Amniotic epithelial cell (primary cell): ENCODE measurements around the gene TRIM2.

Experiments used
- DNase-seq: peaks from one replicate; pipeline ENCODE4 v3.0.0-alpha.2; 2010; ENCODE audit warnings: low read depth

Gene TRIM2

GRCh38 chr4:153248641-153249198 is 44.5 kb downstream of the TRIM2 start:
- DNase-seq = no peak

DNA sequence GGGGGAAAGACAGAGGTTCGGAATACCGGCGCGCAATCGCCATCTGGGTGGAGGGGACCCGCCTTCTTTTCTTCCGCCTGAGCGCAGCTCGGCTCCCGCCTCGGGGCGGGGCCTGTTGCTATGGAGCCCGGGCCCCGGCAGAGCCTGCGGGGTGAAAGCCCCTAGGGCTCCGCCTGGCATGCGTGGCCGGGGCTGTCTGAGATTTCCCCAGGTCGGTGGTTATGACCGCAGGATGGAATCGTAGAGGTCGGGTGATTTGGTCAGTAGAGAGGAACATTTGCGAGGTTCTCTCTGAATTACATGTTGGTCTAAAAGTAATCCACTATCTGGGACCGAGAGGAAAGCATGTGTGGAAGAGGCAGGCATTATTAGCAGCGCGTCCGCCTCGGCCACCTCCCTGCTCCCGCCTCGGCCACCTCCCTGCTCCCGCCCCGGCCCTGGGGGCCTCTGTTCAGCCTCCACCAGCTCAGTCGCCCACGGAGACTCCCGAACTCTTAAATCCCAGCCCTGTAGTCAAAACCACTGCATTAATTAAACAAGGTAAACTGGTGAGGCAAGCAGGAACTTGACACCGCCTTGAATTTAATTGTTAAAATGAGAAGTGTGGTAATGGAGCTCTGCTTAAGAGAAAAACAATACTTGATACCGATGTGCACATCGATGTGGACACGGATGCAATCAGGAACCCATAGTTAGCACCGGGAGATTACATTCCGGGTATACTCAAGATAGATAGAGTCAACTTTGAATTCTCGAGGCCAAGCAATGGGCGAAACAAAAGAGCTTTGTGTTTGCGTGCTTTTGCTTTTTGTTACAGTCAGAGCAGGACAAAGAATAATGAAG is 45.2 kb downstream of the TRIM2 start:
- DNase-seq = peak; percentile 69

DNA sequence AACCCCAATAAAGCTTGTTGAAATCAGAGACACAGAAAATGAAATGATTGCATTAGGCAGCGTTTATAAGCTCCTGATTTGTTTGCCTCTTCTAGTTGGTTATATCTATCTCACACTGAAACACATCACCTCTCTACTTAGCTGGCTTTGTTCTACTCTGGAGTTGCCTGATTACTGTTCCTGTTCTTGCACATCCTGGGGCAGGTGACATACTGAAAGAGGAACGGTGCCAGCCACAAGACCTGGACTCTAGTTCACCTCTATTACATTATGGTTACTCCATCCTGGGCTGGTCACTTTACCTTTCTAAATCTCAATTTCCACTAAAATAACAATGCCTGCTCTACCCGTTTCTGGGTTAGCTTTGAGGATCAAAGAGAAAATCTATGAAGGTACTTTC is 47.9 kb downstream of the TRIM2 start:
- no peak for DNase-seq

- DNase-seq = no peak
These were observed 51.0 kb downstream of the TRIM2 start for GRCh38 chr4:153255233-153255632.

DNA sequence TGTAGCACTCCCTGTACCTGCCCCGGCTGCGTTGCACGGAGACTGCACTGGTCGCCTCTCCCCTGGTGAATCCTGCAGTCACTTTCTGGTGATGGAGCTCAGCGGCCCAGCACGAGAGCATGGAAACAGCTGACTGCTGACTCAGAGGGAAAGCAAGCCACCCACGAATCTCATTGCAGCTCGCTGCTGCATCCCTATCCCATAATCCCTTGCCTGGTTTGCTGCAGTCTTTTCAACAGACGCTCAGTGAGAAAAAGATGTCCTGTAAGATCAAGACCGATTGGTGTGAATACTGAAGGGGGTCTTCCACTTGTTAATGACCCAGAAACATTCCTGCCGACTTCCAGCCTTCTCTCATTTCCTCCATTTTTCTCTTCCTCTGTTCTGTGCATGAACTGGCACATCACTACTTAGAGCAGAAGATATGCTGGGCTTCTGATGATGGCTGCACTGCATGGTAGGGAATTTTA is 52.9 kb downstream of the TRIM2 start:
- peak; percentile 75 for DNase-seq

DNA sequence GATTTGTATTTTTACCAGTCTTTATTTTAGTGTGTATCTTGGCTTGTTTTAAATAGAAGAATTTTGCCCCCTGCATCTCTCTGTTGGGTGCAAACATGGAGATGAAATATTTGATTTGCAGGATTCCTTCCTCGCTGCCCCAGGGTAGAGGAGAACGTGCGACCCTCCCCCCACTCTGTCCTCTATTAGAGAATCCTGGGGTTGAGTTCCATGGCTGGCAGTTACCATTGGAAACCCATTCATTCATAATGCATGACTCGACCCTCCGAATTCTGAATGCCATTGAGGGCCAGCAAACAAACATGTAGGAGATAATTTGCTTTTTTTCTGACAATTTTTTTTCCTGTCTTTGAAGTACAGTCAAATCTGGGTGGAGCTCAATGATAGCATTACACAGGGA is 53.7 kb downstream of the TRIM2 start:
- no peak for DNase-seq

DNA sequence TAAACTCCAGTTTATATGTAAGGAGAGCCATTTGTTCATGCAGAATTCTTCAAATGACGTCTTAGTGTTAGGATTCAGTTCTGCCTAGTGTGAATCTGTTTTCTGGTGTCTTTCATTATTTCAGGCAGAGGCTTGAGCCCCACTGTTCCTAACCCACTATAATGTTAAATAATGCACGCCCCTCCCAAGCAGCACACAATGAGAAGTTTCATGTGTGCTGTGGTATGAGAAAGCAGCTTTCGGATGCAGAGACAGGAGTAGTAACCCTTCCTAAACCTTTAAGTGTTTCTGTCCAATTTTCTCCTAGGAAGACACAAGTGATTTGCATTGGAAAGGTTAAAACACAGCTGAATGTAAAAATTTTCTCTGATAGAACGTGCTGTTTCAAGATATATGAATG is 54.5 kb downstream of the TRIM2 start:
- DNase-seq = no peak

GRCh38 chr4:153259661-153260060 is 55.4 kb downstream of the TRIM2 start:
- DNase-seq = no peak

GRCh38 chr4:153260132-153260531 is 55.9 kb downstream of the TRIM2 start:
- DNase-seq = no peak

DNA sequence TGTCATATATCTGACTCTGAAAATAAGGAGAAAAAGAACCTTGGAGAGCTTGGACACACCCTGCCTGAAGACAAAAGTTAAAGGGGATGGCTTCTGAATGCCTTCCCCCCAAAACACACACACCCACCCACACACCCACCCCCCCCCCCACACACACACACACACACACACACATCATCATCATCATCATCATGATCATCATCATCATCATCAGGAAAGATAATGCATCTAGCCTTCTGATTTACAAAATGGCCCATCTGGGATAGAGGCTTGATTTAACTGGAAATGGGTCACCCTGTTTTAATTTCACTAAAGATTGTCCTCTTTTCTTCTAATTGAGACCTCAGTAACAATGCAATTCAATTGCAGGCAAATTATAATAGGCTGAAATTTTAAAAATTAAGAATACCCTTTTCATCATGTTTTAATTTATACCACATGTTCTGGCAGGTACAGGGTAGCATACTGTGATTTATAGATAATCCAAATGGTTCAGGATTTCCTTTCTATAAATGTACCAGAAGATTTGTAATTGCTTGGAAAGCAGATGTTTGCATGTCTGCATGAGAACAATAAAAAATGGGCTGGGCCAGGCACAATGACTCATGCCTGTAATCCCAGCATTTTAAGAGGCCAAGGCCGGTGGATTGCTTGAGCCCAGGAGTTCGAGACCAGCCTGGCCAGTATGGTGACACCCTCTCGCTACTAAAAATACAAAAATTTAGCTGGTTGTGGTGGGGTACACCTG is 56.5 kb downstream of the TRIM2 start:
- no peak for DNase-seq

DNA sequence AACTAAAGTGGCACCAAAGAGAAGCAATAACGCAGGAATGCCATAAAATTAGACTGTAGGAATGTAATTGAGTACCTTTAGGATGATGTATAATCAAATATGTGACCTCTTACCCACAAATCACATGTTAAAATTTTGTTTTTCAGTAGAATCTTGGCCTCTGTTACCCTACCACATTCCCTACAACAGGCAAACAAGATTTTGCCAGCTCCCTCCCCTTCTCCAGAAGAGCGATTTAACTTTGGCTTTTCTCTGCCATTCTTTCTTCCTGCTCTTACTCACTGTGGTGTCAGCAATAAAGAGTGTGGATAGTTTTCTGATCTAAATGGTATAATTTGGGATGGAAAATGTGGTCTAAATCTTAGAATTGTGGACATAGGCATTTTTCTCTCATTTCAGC is 57.2 kb downstream of the TRIM2 start:
- no peak for DNase-seq

GRCh38 chr4:153261914-153262313 is 57.7 kb downstream of the TRIM2 start:
- no peak for DNase-seq

DNA sequence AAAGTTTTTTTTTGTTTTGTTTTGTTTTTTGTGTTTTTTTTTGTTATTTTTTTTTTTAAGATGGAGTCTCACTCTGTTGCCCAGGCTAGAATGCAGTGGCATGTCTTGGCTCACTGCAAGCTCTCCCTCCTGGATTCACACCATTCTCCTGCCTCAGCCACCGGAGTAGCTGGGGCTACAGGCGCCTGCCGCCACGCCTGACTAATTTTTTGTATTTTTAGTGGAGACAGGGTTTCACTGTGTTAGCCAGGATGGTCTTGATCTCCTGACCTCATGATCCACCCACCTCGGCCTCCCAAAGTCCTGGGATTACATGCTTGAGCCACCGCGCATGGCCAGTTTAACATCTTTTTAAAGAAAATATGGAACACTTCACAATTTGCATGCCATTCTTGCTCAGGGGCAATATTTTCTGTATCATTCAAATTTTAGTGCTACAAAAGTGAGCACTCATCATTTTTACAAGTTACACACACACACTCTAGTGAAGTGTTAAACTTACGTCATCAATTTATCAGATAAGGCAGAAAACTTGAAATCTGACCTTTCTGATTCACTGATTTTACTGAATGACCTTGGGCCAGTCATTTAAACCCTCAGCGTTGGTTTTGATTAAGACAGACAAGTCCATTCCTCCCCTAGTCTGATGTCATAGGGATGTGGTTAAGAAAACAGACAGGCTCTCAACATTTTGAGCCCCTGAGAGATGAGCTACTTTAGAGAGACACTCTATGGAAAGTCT is 61.2 kb downstream of the TRIM2 start:
- DNase-seq = peak; percentile 49

GRCh38 chr4:153266988-153267387 is 62.7 kb downstream of the TRIM2 start:
- peak; percentile 27 for DNase-seq

- DNase-seq = no peak
These were observed 63.6 kb downstream of the TRIM2 start for GRCh38 chr4:153267890-153268289.

DNA sequence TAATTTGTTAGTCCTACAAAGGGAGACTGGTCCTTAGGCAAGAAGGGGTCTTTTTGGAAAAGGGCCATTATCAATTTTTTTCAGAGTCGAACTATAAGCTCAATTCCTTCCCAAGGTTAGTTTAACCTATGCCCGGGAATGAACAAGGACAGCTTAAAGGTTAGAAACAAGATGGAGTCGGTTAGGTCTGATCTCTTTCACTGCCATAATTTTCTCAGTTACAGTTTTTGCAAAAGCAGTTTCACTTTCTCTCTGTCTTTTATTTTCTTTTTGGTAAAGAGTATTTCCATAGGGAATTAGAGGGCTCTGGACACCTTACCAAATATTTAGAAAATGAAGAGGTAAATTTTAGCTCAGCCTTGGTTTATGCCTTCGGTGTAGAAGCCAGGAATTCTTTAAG is 64.1 kb downstream of the TRIM2 start:
- no peak for DNase-seq

DNA sequence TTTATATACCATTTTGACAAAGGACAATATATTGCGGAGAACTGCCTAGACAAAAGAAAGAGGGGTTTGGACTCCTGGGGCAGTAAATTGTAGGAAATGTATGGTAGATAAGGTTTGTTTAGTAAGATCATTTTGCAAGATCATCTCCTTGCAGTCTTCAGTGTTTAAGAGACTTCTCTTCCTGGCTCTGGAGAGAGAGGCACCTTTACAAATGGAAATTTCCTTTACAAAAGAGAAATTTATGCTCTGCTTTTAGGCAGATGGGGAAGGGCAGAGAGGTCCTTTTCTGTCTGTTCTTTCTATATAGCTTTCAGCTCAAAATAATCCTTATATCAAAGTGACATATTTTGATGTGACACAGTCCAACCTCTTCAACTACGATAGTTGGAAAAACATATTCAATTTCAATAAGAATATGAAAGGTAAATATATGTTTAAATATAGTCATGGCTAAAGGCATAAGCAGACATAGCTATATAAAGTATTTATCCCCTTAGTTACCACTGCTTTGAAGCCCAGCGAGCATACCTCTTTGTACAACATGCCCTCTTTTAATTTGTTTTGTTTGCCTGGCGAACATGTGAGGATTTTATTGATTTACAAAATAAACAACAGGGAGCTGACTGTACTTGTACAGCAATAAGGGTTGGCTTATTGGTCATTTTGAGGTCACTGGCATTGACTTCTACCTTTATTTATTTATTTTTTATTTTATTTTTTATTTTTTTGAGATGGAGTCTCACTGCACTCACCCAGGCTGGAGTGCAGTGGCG is 65.2 kb downstream of the TRIM2 start:
- no peak for DNase-seq

DNA sequence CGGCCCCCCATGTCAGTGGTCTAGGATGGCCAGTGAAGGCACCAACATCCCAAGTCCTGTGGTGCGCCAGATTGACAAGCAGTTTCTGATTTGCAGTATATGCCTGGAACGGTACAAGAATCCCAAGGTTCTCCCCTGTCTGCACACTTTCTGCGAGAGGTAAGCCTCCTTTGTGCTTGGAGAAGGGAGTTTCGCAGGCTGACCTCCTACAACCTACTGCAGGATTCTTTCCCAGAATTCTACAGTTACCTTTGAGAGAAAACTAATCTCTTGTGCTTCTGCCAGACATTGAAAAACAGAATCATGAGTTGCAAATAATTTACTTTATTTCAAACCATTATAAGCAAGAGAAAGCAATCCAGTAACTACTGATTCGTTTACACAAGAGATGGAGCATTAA is 66.1 kb downstream of the TRIM2 start:
- DNase-seq = no peak

GRCh38 chr4:153271820-153272219 is 67.6 kb downstream of the TRIM2 start:
- no peak for DNase-seq

DNA sequence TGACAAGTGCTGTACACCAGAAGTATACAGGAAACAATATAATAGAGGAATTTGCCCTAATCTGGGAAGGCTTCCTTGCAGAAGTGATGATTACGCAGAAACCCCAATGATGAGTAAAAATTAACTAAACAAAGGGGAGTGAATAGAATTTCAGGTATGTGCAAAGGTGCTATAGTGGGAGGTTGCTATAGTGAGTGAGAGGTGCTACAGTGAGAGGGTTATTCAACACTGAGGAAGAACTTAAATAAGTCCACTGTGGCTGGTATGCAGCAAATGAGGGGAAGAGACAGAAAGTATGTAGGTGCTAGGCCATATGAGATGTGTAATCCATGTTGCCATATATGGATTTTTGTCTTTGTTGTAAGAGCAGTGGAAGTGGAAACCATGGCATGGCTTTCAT is 69.5 kb downstream of the TRIM2 start:
- DNase-seq = no peak

- peak; percentile 46 for DNase-seq
These were observed 70.7 kb downstream of the TRIM2 start for GRCh38 chr4:153274967-153275366.
